WTC11 (cell line): ENCODE measurements around the gene FKBP10. TPM values are rescaled to one million over a fixed set of nuclear protein-coding genes. Genes with fewer than 3 reads are reported as not detected.

Experiments
- ATAC-seq: fragments of 200-7000 bp; cut with Tn5 transposase; 2 replicates; pipeline ENCODE4 v1.10.0; 2021; ENCODE audit warnings: mild to moderate bottlenecking, moderate library complexity
- CTCF ChIA-PET: fragments of 300-600 bp; sonication (Branson Sonifier 250); formaldehyde crosslinking; loops from one replicate; lab custom pipeline; 2021; ENCODE audit warnings: antibody characterized with exemption; lab: Charles Lee
- POLR2A ChIA-PET: fragments of 350-600 bp; sonication (Branson Sonifier 250); formaldehyde crosslinking; loops from one replicate; lab custom pipeline; 2021; ENCODE audit warnings: antibody characterized with exemption; lab: Charles Lee
- DNase-seq: peaks from one replicate; pipeline ENCODE4 v3.0.0; 2021; ENCODE audit warnings: low spot score
- H3K27ac Mint-ChIP-seq: 2 replicates; pipeline ENCODE4 v1.8.0; 2021; ENCODE audit warnings: mixed read lengths
- H3K27me3 Mint-ChIP-seq: 2 replicates; pipeline ENCODE4 v1.8.0; 2021; ENCODE audit warnings: low read depth, mild to moderate bottlenecking, moderate library complexity, mixed read lengths
- H3K36me3 Mint-ChIP-seq: 2 replicates; pipeline ENCODE4 v1.8.0; 2021; ENCODE audit warnings: mixed read lengths
- H3K4me1 Mint-ChIP-seq: 2 replicates; pipeline ENCODE4 v1.8.0; 2022; ENCODE audit warnings: mixed read lengths
- H3K4me3 Mint-ChIP-seq: 2 replicates; pipeline ENCODE4 v1.8.0; 2021; ENCODE audit warnings: mild to moderate bottlenecking, moderate library complexity, mixed read lengths
- H3K9me3 Mint-ChIP-seq: 2 replicates; pipeline ENCODE4 v1.8.0; 2021; ENCODE audit warnings: mixed read lengths
- GRHL2 ChIP-seq: fragments of 250-450 bp; sonication (Bioruptor Pico); IDR thresholded peaks from 2 replicates; pipeline ENCODE4 v1.8.0; 2022; ENCODE audit warnings: mild to moderate bottlenecking, moderate library complexity; ENCODE audit not compliant: insufficient replicate concordance, severe bottlenecking
- JAZF1 ChIP-seq: fragments of 250-450 bp; sonication (Bioruptor Pico); IDR thresholded peaks from 2 replicates; pipeline ENCODE4 v1.9.0; 2021; ENCODE audit warnings: moderate library complexity, mild to moderate bottlenecking, inconsistent platforms
- JUN ChIP-seq: sonication (generic); formaldehyde crosslinking; IDR thresholded peaks from 2 replicates; pipeline ENCODE4 v1.8.0; 2023; ENCODE audit warnings: mild to moderate bottlenecking, missing genetic modification reagents
- NFE2L1 ChIP-seq: sonication (generic); formaldehyde crosslinking; IDR thresholded peaks from 2 replicates; pipeline ENCODE4 v1.8.1; 2023; ENCODE audit warnings: missing genetic modification reagents
- NR3C1 ChIP-seq: sonication (generic); formaldehyde crosslinking; conservative IDR thresholded peaks from 2 replicates; pipeline ENCODE4 v1.8.1; 2023; ENCODE audit warnings: low read depth, mild to moderate bottlenecking, missing genetic modification reagents
- OVOL2 ChIP-seq: fragments of 250-450 bp; sonication (Bioruptor Pico); IDR thresholded peaks from 2 replicates; pipeline ENCODE4 v1.9.0; 2021; ENCODE audit warnings: mild to moderate bottlenecking, borderline replicate concordance
- SMAD3 ChIP-seq: sonication (generic); formaldehyde crosslinking; IDR thresholded peaks from 2 replicates; pipeline ENCODE4 v1.8.0; 2022; ENCODE audit warnings: missing genetic modification reagents, mild to moderate bottlenecking, borderline replicate concordance
- SOX15 ChIP-seq: fragments of 250-450 bp; sonication (Bioruptor Pico); IDR thresholded peaks from 2 replicates; pipeline ENCODE4 v1.9.0; 2021; ENCODE audit warnings: mild to moderate bottlenecking
- TCF7 ChIP-seq: sonication (generic); formaldehyde crosslinking; IDR thresholded peaks from 2 replicates; pipeline ENCODE4 v1.8.0; 2022; ENCODE audit warnings: mild to moderate bottlenecking, low read depth, missing genetic modification reagents, moderate library complexity
- TEAD4 ChIP-seq: sonication (generic); formaldehyde crosslinking; IDR thresholded peaks from 2 replicates; pipeline ENCODE4 v1.8.0; 2022; ENCODE audit warnings: mild to moderate bottlenecking, missing genetic modification reagents
- ZNF138 ChIP-seq: sonication (generic); formaldehyde crosslinking; conservative IDR thresholded peaks from 2 replicates; pipeline ENCODE4 v1.8.1; 2022; ENCODE audit warnings: mild to moderate bottlenecking, moderate library complexity, missing genetic modification reagents
- ZNF416 ChIP-seq: fragments of 250-450 bp; sonication (Bioruptor Pico); IDR thresholded peaks from 2 replicates; pipeline ENCODE4 v1.9.0; 2021; ENCODE audit warnings: mild to moderate bottlenecking, inconsistent platforms
- ZNF423 ChIP-seq: fragments of 250-450 bp; sonication (Bioruptor Pico); IDR thresholded peaks from 2 replicates; pipeline ENCODE4 v2.1.2; 2022; ENCODE audit warnings: mild to moderate bottlenecking, moderate library complexity
- total RNA-seq: library from RNA; stranded (reverse); gene quantifications from 3 replicates; pipeline ENCODE4 v1.2.3, GENCODE V29; 2021
- TF ChIP-seq, protein P1 (sequence below): sonication (generic); formaldehyde crosslinking; IDR thresholded peaks from 2 replicates; pipeline ENCODE4 v1.8.0; 2022; ENCODE audit warnings: mild to moderate bottlenecking, missing genetic modification reagents
- TF ChIP-seq, protein P2 (sequence below): sonication (generic); formaldehyde crosslinking; conservative IDR thresholded peaks from 2 replicates; pipeline ENCODE4 v1.8.1; 2023; ENCODE audit warnings: mild to moderate bottlenecking, low read depth, missing genetic modification reagents, moderate library complexity
- TF ChIP-seq, protein P3 (sequence below): fragments of 250-450 bp; sonication (Bioruptor Pico); IDR thresholded peaks from 2 replicates; pipeline ENCODE4 v1.9.0; 2021; ENCODE audit warnings: mild to moderate bottlenecking, borderline replicate concordance

The FKBP10 gene
- total RNA-seq, 1 experiment from 2014 or later, result 243 TPM

DNA sequence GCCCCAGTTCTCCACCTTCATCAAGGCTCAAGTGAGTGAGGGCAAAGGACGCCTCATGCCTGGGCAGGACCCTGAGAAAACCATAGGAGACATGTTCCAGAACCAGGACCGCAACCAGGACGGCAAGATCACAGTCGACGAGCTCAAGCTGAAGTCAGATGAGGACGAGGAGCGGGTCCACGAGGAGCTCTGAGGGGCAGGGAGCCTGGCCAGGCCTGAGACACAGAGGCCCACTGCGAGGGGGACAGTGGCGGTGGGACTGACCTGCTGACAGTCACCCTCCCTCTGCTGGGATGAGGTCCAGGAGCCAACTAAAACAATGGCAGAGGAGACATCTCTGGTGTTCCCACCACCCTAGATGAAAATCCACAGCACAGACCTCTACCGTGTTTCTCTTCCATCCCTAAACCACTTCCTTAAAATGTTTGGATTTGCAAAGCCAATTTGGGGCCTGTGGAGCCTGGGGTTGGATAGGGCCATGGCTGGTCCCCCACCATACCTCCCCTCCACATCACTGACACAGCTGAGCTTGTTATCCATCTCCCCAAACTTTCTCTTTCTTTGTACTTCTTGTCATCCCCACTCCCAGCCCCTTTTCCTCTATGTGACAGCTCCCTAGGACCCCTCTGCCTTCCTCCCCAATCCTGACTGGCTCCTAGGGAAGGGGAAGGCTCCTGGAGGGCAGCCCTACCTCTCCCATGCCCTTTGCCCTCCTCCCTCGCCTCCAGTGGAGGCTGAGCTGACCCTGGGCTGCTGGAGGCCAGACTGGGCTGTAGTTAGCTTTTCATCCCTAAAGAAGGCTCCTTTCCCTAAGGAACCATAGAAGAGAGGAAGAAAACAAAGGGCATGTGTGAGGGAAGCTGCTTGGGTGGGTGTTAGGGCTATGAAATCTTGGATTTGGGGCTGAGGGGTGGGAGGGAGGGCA is 9.7 kb downstream of the FKBP10 start:
- ATAC-seq (no peak), DNase-seq (no peak)
- Mint-ChIP-seq H3K9me3 (no peaks in the 10 kb centered on the region), H3K27ac (peak overlapping the region; percentile 53; the same call in 1 of the 2 replicates), H3K36me3 (peaks cover 25% of the 10 kb centered on the region), H3K4me1 (peaks cover 16% of the 10 kb centered on the region), H3K4me3 (no peak overlapping the region), H3K27me3 (no peaks in the 10 kb centered on the region; the same call in 1 of the 2 replicates)
- ChIA-PET POLR2A (no interaction called here), CTCF (interaction anchor here (0.7 to 2.4 kb wide), 3 partner anchors 12 to 136 kb away, joined by 3 to 11 read pairs (median 6); partner anchors contain the start of gene JUP)
- TF ChIP-seq, protein P1, sequence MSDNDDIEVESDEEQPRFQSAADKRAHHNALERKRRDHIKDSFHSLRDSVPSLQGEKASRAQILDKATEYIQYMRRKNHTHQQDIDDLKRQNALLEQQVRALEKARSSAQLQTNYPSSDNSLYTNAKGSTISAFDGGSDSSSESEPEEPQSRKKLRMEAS (CRISPR knock-in tag), result no peak
- TF ChIP-seq NR3C1 (no peak), NFE2L1 (CRISPR knock-in tag) (no peak), SOX15 (no peak), ZNF138 (CRISPR knock-in tag) (no peak), TEAD4 (CRISPR knock-in tag) (no peak), OVOL2 (CRISPR knock-in tag) (no peak), GRHL2 (CRISPR knock-in tag) (no peak)
- TF ChIP-seq, protein P2, sequence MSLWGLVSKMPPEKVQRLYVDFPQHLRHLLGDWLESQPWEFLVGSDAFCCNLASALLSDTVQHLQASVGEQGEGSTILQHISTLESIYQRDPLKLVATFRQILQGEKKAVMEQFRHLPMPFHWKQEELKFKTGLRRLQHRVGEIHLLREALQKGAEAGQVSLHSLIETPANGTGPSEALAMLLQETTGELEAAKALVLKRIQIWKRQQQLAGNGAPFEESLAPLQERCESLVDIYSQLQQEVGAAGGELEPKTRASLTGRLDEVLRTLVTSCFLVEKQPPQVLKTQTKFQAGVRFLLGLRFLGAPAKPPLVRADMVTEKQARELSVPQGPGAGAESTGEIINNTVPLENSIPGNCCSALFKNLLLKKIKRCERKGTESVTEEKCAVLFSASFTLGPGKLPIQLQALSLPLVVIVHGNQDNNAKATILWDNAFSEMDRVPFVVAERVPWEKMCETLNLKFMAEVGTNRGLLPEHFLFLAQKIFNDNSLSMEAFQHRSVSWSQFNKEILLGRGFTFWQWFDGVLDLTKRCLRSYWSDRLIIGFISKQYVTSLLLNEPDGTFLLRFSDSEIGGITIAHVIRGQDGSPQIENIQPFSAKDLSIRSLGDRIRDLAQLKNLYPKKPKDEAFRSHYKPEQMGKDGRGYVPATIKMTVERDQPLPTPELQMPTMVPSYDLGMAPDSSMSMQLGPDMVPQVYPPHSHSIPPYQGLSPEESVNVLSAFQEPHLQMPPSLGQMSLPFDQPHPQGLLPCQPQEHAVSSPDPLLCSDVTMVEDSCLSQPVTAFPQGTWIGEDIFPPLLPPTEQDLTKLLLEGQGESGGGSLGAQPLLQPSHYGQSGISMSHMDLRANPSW (CRISPR knock-in tag), result no peak
- TF ChIP-seq, protein P3, sequence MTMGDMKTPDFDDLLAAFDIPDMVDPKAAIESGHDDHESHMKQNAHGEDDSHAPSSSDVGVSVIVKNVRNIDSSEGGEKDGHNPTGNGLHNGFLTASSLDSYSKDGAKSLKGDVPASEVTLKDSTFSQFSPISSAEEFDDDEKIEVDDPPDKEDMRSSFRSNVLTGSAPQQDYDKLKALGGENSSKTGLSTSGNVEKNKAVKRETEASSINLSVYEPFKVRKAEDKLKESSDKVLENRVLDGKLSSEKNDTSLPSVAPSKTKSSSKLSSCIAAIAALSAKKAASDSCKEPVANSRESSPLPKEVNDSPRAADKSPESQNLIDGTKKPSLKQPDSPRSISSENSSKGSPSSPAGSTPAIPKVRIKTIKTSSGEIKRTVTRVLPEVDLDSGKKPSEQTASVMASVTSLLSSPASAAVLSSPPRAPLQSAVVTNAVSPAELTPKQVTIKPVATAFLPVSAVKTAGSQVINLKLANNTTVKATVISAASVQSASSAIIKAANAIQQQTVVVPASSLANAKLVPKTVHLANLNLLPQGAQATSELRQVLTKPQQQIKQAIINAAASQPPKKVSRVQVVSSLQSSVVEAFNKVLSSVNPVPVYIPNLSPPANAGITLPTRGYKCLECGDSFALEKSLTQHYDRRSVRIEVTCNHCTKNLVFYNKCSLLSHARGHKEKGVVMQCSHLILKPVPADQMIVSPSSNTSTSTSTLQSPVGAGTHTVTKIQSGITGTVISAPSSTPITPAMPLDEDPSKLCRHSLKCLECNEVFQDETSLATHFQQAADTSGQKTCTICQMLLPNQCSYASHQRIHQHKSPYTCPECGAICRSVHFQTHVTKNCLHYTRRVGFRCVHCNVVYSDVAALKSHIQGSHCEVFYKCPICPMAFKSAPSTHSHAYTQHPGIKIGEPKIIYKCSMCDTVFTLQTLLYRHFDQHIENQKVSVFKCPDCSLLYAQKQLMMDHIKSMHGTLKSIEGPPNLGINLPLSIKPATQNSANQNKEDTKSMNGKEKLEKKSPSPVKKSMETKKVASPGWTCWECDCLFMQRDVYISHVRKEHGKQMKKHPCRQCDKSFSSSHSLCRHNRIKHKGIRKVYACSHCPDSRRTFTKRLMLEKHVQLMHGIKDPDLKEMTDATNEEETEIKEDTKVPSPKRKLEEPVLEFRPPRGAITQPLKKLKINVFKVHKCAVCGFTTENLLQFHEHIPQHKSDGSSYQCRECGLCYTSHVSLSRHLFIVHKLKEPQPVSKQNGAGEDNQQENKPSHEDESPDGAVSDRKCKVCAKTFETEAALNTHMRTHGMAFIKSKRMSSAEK (CRISPR knock-in tag), result no peak

DNA sequence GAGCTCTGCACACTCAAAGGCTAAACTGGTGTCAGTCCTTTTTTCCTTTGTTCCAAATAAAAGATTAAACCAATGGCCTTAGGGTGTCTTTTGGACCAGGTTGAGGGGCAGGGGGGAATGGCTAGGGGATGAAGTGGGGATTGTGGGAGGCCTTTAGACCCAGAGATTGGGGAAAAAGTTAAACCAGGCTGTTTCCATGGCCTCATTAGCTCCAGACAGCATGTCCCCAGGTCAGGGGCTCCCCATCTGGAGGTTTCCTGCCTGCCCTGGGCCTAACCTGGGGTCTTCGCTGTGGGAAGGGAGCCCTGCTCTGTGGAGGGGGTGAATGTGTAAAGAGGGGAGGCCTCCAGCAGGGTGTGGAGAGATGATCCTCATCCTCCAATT is 10.3 kb downstream of the FKBP10 start:
- H3K36me3 Mint-ChIP-seq, result peaks cover 27% of the 10 kb centered on the region
- no peaks in the 10 kb centered on the region; the same call in 1 of the 2 replicates for H3K27me3 Mint-ChIP-seq
- no peaks in the 10 kb centered on the region for H3K9me3 Mint-ChIP-seq
- peak overlapping the region; percentile 41; the same call in 1 of the 2 replicates for H3K27ac Mint-ChIP-seq
- ATAC-seq (no peak), DNase-seq (no peak)
- peaks cover 12% of the 10 kb centered on the region for H3K4me1 Mint-ChIP-seq
- TF ChIP-seq ZNF416 (CRISPR knock-in tag) (no peak), SMAD3 (CRISPR knock-in tag) (no peak), GRHL2 (CRISPR knock-in tag) (no peak), JAZF1 (no peak), ZNF423 (CRISPR knock-in tag) (no peak), TCF7 (CRISPR knock-in tag) (no peak), JUN (CRISPR knock-in tag) (no peak)
- TF ChIP-seq, all 79 proteins: peak for 0
- CTCF ChIA-PET, result interaction anchor here (1.7 to 2.4 kb wide), 2 partner anchors 12 to 37 kb away, joined by 6 to 11 read pairs; partner anchors contain the start of gene JUP
- POLR2A ChIA-PET, result no interaction called here
- H3K4me3 Mint-ChIP-seq, result no peak overlapping the region
